CD1c-positive myeloid dendritic cell (primary cell): ENCODE data around the gene GFAP.

ENCODE experiments used
- DNase-seq: peaks from one replicate; pipeline ENCODE4 v3.0.0-alpha.2; 2016; ENCODE audit errors: extremely low spot score

The GFAP gene

GRCh38 chr17:44931376-44931775 lies 16.1 kb upstream of the GFAP start:
- DNase-seq = no peak

- DNase-seq = no peak
Measured at GRCh38 chr17:44930667-44931066, 15.4 kb upstream of the GFAP start.

- no peak for DNase-seq
Measured at GRCh38 chr17:44928950-44929720, 13.8 kb upstream of the GFAP start.

GRCh38 chr17:44928136-44928535 lies 12.8 kb upstream of the GFAP start:
- no peak for DNase-seq

- DNase-seq = no peak
Measured at GRCh38 chr17:44927696-44928095, 12.4 kb upstream of the GFAP start.

GRCh38 chr17:44926821-44927525 lies 11.7 kb upstream of the GFAP start:
- no peak for DNase-seq

- DNase-seq = no peak
Measured at GRCh38 chr17:44925731-44926697, 10.7 kb upstream of the GFAP start.

- DNase-seq = no peak
Measured at GRCh38 chr17:44924107-44924544, 8.8 kb upstream of the GFAP start.

GRCh38 chr17:44922746-44923470 lies 7.6 kb upstream of the GFAP start:
- DNase-seq = no peak

GRCh38 chr17:44922136-44922535 lies 6.8 kb upstream of the GFAP start:
- DNase-seq = no peak

GRCh38 chr17:44921122-44921882 lies 6.0 kb upstream of the GFAP start:
- DNase-seq = no peak

GRCh38 chr17:44920565-44920940 lies 5.3 kb upstream of the GFAP start:
- DNase-seq = no peak

GRCh38 chr17:44919885-44920564 lies 4.7 kb upstream of the GFAP start:
- DNase-seq = peak; percentile 73

- DNase-seq = no peak
Measured at GRCh38 chr17:44919411-44919810, 4.1 kb upstream of the GFAP start.

- DNase-seq = no peak
Measured at GRCh38 chr17:44918006-44918405, 2.7 kb upstream of the GFAP start.

- DNase-seq = no peak
Measured at GRCh38 chr17:44917456-44917855, 2.2 kb upstream of the GFAP start.

- no peak for DNase-seq
Measured at GRCh38 chr17:44916781-44917241, 1.5 kb upstream of the GFAP start.

GRCh38 chr17:44915862-44916780 lies 821 bp upstream of the GFAP start:
- peak; percentile 57 for DNase-seq

GRCh38 chr17:44914698-44915271 lies 515 bp downstream of the GFAP start:
- DNase-seq = no peak
